HG03095 (cell line): Measurements from ENCODE around the gene ECT2L.
A peak's percentile ranks its signal among the peaks of the same experiment; 100 is the strongest.
"Not testable (repeated sequence)": the region's sequence is repeated elsewhere in the genome, so short reads cannot be mapped to it uniquely, and the experiment has no call there.

Experiments used
- ATAC-seq: cut with Tn5 transposase; IDR thresholded peaks from one replicate; pipeline ENCODE4 v1.9.1; 2021; ENCODE audit warnings: moderate library complexity; ENCODE audit not compliant: unreplicated experiment

The ECT2L gene

DNA sequence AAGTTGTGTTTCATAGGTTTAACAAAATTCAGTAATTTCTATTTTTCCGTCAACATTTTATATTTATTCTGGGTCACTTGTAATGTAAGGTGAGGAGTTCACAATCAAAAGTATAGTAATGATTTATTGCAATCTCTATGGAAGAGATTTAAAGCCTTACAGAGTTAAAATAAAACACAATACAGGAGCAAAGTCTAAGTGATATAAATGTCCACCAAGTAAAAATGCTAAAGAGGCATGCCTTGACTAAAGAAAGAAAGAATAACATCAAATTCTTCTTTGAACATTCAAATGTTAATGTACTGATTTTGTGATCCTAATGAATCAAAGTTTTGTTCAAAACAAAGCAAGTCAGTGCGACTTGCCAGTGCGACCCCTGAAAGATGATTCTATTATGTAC, 130.7 kb downstream of the ECT2L start:
- no peak for ATAC-seq

DNA sequence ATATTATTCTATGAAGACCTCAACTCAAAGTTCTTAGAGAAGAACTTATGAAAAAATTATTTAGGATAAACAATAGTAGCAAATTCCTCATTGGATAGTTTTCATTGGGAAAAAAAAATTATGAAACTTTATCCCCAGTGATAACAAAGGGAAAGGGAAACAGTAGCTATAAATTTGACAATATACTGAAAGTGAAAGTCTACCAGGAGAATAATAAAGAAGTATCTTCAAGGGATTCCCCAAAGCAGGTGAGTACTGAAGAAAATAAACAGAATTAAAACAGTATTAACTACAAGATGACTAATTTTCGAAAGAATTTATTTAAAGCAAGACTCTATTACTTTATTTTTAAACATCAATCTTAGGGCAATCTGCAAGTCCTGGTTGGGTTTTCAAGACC, 135.8 kb downstream of the ECT2L start:
- ATAC-seq: no peak

DNA sequence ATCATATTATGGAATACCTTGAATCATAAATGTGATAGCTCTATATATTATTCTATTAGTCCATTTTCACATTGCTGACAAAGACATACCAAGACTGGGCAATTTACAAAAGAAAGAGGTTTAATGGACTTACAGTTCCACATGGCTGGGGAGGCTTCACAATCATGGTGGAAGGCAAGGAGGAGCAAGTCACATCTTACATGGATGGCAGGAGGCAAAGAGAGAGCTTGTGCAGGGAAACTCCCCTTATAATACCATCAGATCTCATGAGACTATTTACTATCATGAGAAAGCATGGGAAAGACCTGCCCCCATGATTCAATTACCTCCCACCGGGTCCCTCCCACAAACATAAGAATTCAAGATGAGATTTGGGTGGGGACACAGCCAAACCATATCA, 141.0 kb downstream of the ECT2L start:
- ATAC-seq: not testable (repeated sequence)

DNA sequence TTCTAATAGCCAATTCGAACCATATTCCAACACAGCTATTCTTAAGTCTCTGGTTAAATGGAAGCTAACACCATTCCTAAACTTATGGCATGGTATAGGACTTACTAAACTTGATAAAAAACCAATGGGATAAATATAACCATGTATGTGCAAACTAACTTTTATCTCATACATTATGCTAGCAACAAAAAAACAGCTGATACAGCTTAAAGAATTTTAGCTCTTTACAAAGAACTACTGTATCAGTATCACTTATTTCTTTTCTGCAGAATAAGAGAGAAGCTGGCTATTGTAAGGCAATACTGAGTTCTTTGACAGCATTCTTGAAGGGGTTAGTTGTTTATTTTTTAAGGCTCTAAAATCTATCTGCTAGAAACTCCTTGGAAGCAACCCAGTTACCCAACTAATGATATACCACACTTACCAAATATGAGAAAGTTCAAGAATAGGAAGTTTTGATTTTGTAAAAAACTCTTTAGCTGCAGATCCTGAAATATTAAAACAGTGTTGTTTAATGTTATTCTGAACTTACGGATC, 147.3 kb downstream of the ECT2L start:
- no peak for ATAC-seq

GRCh38 chr6:138944412-138944811, 148.5 kb downstream of the ECT2L start:
- peak; percentile 53 for ATAC-seq

- no peak for ATAC-seq
Measured at GRCh38 chr6:138945354-138945753, 149.5 kb downstream of the ECT2L start.

- ATAC-seq: no peak
Measured at GRCh38 chr6:138948004-138948403, 152.1 kb downstream of the ECT2L start.

DNA sequence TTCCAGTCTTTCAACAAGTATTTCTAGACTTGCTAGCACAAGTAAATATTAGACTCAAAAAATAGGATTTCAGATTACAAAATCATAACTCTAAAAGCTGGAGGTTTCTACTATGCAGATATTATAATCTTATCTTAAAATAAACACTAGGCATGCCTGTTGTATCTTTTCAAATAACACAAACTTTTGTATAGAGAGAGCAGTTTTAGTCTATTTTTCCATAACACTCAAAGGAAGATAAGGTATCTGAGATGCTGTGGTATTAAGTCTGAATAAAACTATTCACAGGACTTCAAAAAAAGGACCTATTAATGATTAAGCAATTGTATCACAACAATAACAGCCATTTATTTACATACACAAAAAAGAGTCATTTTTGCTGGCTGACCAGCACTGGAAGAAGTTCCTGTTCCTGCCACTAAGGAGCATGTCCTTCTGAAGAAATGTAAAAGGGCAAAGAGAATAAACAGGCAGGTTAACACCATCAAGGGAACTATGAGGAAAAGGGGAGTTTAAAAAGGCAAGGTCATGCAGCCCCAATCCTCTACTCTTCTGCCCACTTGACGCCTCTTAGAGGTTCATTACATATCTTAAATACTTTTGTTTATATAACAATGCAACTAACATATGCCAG, 152.8 kb downstream of the ECT2L start:
- no peak for ATAC-seq

GRCh38 chr6:138953451-138953850, 157.6 kb downstream of the ECT2L start:
- ATAC-seq: no peak
